Measurements from ENCODE around the gene ZNF598. TPM values are rescaled to one million over a fixed set of nuclear protein-coding genes. Genes with fewer than 3 reads are reported as not detected.
"Not testable (repeated sequence)": the region's sequence is repeated elsewhere in the genome, so short reads cannot be mapped to it uniquely, and the experiment has no call there.

The ZNF598 gene
- total RNA-seq, 1 donor from 2014 or later, result 5.5 TPM

DNA sequence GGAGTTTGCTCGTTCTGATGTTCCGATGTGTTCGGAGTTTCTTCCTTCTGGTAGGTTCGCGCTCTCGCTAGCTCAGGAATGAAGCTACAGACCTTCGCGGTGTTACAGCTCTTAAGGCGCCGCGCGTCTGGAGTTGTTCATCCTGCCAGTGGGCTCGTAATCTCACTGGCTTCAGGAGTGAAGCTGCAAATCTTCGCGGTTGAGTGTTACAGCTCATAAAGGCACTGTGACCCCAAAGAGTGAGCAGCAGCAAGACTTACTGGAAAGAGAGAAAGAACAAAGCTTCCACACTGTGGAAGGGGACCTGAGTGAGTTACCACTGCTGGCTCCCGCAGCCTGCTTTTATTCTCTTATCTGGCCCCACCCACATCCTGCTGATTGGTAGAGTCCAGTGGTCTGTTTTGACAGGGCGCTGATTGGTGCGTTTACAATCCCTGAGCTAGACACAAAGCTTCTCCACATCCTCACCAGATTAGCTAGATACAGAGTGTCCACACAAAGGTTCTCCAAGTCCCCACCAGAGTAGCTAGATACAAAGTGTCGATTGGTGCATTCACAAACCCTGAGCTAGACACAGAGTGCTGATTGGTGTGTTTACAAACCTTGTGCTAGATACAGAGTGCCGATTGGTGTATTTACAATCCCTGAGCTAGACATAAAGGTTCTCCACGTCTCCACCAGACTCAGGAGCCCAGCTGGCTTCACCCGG, 52.0 kb downstream of the ZNF598 start:
- not testable (repeated sequence) for DNase-seq

DNA sequence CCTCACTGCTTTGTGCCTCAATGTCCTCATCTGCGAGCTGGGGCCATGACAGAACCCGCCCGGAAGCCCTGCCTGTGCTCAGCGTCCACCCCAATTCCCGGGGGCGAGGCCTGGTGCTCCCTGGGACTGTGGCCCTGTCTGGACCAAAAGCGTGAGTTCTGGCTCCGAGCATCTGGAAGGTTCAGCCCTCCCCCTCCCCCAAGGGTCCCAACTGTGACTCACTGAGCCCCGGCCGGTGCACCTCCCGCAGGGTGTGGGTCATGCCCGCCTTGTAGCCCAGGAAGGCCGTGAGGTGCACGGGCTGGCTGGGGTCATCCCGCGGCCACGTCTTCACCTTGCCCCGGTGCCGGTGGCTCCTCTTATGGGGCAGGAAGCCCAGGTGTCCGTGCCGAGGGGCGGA, 55.9 kb downstream of the ZNF598 start:
- no peak for DNase-seq

DNA sequence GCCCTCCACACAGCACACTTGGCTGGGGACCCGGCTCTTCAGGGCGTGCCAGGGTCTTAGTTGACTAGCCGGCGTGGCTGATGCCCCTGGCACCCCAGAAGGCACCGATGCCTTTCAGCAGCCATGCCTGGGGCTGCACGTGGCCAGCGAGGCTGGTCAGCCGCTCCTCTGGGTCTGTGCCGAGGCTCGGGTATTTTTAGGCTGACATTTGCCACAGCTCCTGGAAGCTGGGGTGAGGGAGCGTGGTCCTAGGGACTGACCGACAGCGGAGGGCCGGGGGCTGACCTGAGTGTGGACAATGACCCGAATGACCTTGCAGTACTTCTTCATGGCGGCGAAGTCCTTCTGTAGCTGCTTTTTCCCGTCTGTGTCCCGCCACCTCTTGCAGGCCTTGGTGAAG, 59.1 kb downstream of the ZNF598 start:
- DNase-seq, result no peak

DNA sequence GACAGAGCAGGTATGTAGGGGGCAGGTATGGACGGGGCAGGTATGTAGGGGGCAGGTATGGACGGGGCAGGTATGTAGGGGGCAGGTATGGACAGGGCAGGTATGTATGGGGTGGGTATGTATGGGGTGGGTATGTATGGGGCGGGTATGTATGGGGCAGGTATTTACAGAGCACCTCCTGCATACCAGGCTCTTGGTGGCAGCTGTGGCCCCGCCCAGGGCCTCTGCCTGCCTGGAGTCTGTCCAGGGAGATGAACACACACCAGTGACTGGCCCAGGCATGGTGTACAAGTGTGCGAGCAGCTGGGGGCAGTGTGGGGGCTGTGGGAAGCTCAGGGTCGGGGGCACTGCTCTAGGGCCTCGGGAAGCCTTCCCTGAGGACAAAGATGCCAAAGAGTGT, 59.6 kb downstream of the ZNF598 start:
- DNase-seq, result no peak

DNA sequence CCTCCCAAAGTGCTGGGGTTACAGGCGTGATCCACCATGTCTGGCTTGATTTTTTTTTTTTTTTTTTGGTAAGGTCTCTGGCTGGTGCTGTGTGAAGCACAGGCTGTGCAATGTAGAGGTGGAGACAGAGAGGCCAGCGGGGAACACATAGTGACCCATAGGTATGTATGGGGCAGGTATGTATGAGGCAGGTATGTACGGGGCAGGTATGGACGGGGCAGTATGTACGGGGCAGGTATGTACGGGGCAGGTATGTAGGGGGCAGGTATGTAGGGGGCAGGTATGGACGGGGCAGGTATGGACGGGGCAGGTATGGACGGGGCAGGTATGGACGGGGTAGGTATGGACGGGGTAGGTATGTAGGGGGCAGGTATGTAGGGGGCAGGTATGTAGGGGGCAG, 60.1 kb downstream of the ZNF598 start:
- no peak for DNase-seq

Small RNA genes lying within 50 kb of the gene (small RNA-seq; reads per million reads assigned to genes)
- gene AC005363.2 (not detected), gene RN7SL219P (not detected), gene SNORA10 (not detected), gene SNORA64 (not detected)

Other genes starting within 250 kb of the ZNF598 start
- 26.2 TPM for gene NME3, start 238.3 kb downstream of the ZNF598 start, total RNA-seq
- gene EME2, start 237.0 kb downstream of the ZNF598 start, total RNA-seq, result 6.9 TPM
- gene MRPS34, start 236.7 kb downstream of the ZNF598 start, total RNA-seq, result 30.6 TPM
- gene SPSB3, start 227.2 kb downstream of the ZNF598 start, total RNA-seq, result 60.5 TPM
- 37.9 TPM for gene NUBP2, start 226.9 kb downstream of the ZNF598 start, total RNA-seq
- not detected for gene IGFALS, start 216.1 kb downstream of the ZNF598 start, total RNA-seq
- gene HAGH, start 183.0 kb downstream of the ZNF598 start, total RNA-seq, result 49.1 TPM
- gene FAHD1, start 182.6 kb downstream of the ZNF598 start, total RNA-seq, result 63.6 TPM
- not detected for gene MEIOB, start 137.7 kb downstream of the ZNF598 start, total RNA-seq
- not detected for gene HS3ST6, start 91.4 kb downstream of the ZNF598 start, total RNA-seq
- 3.6 TPM for gene MSRB1, start 66.6 kb downstream of the ZNF598 start, total RNA-seq
- not detected for gene RPL3L, start 55.1 kb downstream of the ZNF598 start, total RNA-seq
- gene NDUFB10, start 50.3 kb downstream of the ZNF598 start, total RNA-seq, result 63.9 TPM
- gene RPS2, start 45.0 kb downstream of the ZNF598 start, total RNA-seq, result 1,574 TPM
- not detected for gene RNF151, start 43.0 kb downstream of the ZNF598 start, total RNA-seq
- gene TBL3, start 37.8 kb downstream of the ZNF598 start, total RNA-seq, result 12.0 TPM
- gene NOXO1, start 28.4 kb downstream of the ZNF598 start, total RNA-seq, result 0.78 TPM
- gene GFER, start 25.6 kb downstream of the ZNF598 start, total RNA-seq, result 10.9 TPM
- gene SYNGR3, start 19.9 kb downstream of the ZNF598 start, total RNA-seq, result 81.3 TPM
- not detected for gene NPW, start 10.0 kb upstream of the ZNF598 start, total RNA-seq
- 9.8 TPM for gene NHERF2, start 17.1 kb upstream of the ZNF598 start, total RNA-seq
- 20.3 TPM for gene NTHL1, start 38.0 kb upstream of the ZNF598 start, total RNA-seq
- gene TSC2, start 38.2 kb upstream of the ZNF598 start, total RNA-seq, result 47.3 TPM
- 70.3 TPM for gene PKD1, start 126.1 kb upstream of the ZNF598 start, total RNA-seq
- 5.8 TPM for gene RAB26, start 138.8 kb upstream of the ZNF598 start, total RNA-seq
- gene TRAF7, start 146.0 kb upstream of the ZNF598 start, total RNA-seq, result 35.6 TPM
- gene CASKIN1, start 186.8 kb upstream of the ZNF598 start, total RNA-seq, result 23.6 TPM
- 10.5 TPM for gene MLST8, start 195.6 kb upstream of the ZNF598 start, total RNA-seq
- gene BRICD5, start 201.0 kb upstream of the ZNF598 start, total RNA-seq, result 3.7 TPM
- 10.1 TPM for gene PGP, start 205.0 kb upstream of the ZNF598 start, total RNA-seq
- 27.3 TPM for gene E4F1, start 213.8 kb upstream of the ZNF598 start, total RNA-seq
- 1.7 TPM for gene DNASE1L2, start 226.6 kb upstream of the ZNF598 start, total RNA-seq
- 8.1 TPM for gene ECI1, start 241.8 kb upstream of the ZNF598 start, total RNA-seq